SKM-1 treated with dmso at 0.1 percent for 144 hours (cell line): ENCODE results near the gene PPP2CA.
"Not testable (repeated sequence)": the region's sequence is repeated elsewhere in the genome, so short reads cannot be mapped to it uniquely, and the experiment has no call there.

ENCODE experiments used
- DNase-seq: peaks from one replicate; lab custom pipeline; 2025; ENCODE audit not compliant: unreplicated experiment; lab: John Stamatoyannopoulos, UW

PPP2CA gene

GRCh38 chr5:134225780-134226440, at the start of gene PPP2CA:
Gene PPP2CA, minus strand, starts transcription at chr5:134226073. Its CDS starts 212 bp downstream, at chr5:134225861.
- DNase-seq = peak; percentile 96

GRCh38 chr5:134273642-134274395, 47.9 kb upstream of the PPP2CA start:
- DNase-seq = no peak

- no peak for DNase-seq
These were observed 45.2 kb upstream of the PPP2CA start for GRCh38 chr5:134271059-134271458.

GRCh38 chr5:134268919-134269318, 43.0 kb upstream of the PPP2CA start:
- DNase-seq = no peak

- no peak for DNase-seq
These were observed 42.2 kb upstream of the PPP2CA start for GRCh38 chr5:134268019-134268601.

GRCh38 chr5:134267366-134268018, 41.6 kb upstream of the PPP2CA start:
- no peak for DNase-seq

- no peak for DNase-seq
These were observed 37.9 kb upstream of the PPP2CA start for GRCh38 chr5:134263801-134264200.

GRCh38 chr5:134262629-134263028, 36.8 kb upstream of the PPP2CA start:
- DNase-seq = not testable (repeated sequence)

GRCh38 chr5:134258896-134259295, 33.0 kb upstream of the PPP2CA start:
- no peak for DNase-seq

GRCh38 chr5:134257176-134257575, 31.3 kb upstream of the PPP2CA start:
- DNase-seq = no peak

GRCh38 chr5:134255418-134256150, 29.7 kb upstream of the PPP2CA start:
- DNase-seq = no peak

- DNase-seq = not testable (repeated sequence)
These were observed 27.7 kb upstream of the PPP2CA start for GRCh38 chr5:134253368-134254153.

- DNase-seq = no peak
These were observed 26.8 kb upstream of the PPP2CA start for GRCh38 chr5:134252671-134253070.

GRCh38 chr5:134250949-134251348, 25.1 kb upstream of the PPP2CA start:
- no peak for DNase-seq

GRCh38 chr5:134249469-134250379, 23.9 kb upstream of the PPP2CA start:
- peak; percentile 98 for DNase-seq

- DNase-seq = no peak
These were observed 22.4 kb upstream of the PPP2CA start for GRCh38 chr5:134248256-134248655.

GRCh38 chr5:134247428-134248224, 21.8 kb upstream of the PPP2CA start:
- no peak for DNase-seq

- DNase-seq = no peak
These were observed 21.0 kb upstream of the PPP2CA start for GRCh38 chr5:134246771-134247427.
